DND-41 (cell line): ENCODE data around the gene LIX1L.

Experiments used
- EZH2 ChIP-seq: IDR thresholded peaks from 3 replicates; pipeline ENCODE4 v1.6.1; 2012; ENCODE audit warnings: borderline replicate concordance, low read depth, mild to moderate bottlenecking, moderate library complexity, low read length, inconsistent platforms; ENCODE audit not compliant: severe bottlenecking
- TF ChIP-seq, protein P1 (sequence below): IDR thresholded peaks from 2 replicates; pipeline ENCODE4 v1.5.1; 2012; ENCODE audit warnings: borderline replicate concordance, low read length, moderate library complexity, mild to moderate bottlenecking; ENCODE audit not compliant: poor library complexity, severe bottlenecking; ENCODE audit errors: extremely low read depth

DNA sequence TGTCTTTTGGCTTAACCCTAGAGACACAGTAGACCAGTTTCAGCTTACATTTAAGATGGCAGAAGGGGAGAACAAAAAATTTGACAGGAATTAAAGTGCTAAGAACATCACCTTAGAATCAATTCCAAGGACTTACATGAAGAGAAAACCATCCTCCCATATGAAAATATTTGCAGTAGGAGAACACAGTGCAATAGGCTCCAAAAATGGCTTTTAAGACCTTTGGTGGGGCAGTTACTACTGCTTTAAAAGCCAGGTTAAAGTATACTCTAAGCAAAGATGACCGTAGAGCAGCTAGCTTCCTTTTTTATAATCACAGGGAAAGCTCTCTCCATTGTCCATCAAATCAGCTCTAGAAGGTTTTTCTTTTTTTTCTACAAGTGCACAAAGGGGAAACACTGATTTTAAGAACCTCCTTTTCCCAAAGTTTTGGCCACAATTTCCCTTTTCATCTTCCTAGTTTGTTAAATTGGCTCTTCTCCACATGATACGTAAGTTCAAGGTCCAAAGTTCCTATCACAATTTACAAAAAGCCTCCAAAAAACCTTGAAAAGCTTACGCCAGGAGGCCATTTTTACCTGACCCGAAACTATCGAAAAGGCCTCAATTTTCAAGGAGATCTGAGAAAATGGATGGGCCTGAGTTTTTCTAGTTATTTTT is 35.3 kb upstream of the LIX1L start:
- TF ChIP-seq, protein P1, sequence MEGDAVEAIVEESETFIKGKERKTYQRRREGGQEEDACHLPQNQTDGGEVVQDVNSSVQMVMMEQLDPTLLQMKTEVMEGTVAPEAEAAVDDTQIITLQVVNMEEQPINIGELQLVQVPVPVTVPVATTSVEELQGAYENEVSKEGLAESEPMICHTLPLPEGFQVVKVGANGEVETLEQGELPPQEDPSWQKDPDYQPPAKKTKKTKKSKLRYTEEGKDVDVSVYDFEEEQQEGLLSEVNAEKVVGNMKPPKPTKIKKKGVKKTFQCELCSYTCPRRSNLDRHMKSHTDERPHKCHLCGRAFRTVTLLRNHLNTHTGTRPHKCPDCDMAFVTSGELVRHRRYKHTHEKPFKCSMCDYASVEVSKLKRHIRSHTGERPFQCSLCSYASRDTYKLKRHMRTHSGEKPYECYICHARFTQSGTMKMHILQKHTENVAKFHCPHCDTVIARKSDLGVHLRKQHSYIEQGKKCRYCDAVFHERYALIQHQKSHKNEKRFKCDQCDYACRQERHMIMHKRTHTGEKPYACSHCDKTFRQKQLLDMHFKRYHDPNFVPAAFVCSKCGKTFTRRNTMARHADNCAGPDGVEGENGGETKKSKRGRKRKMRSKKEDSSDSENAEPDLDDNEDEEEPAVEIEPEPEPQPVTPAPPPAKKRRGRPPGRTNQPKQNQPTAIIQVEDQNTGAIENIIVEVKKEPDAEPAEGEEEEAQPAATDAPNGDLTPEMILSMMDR, result no peak
- TF ChIP-seq EZH2, result no peak
